Osteocyte (in vitro differentiated cells): ENCODE results near the gene TAGAP. TPM values are rescaled to one million over a fixed set of nuclear protein-coding genes. Genes with fewer than 3 reads are reported as not detected.
"Not testable (repeated sequence)": the region's sequence is repeated elsewhere in the genome, so short reads cannot be mapped to it uniquely, and the experiment has no call there.

Source experiments
- DNase-seq: peaks from one replicate; pipeline ENCODE4 v3.0.0; 2021; ENCODE audit warnings: mixed read lengths; ENCODE audit not compliant: unreplicated experiment; ENCODE audit errors: extremely low spot score
- H3K27ac Mint-ChIP-seq: one replicate; pipeline ENCODE4 v1.8.0; 2021; ENCODE audit warnings: mild to moderate bottlenecking, mixed read lengths; ENCODE audit not compliant: unreplicated experiment
- H3K27me3 Mint-ChIP-seq: one replicate; pipeline ENCODE4 v1.8.0; 2021; ENCODE audit warnings: mixed read lengths; ENCODE audit not compliant: unreplicated experiment
- H3K36me3 Mint-ChIP-seq: one replicate; pipeline ENCODE4 v1.8.0; 2021; ENCODE audit warnings: mixed read lengths; ENCODE audit not compliant: unreplicated experiment
- H3K4me1 Mint-ChIP-seq: one replicate; pipeline ENCODE4 v1.8.0; 2021; ENCODE audit warnings: mixed read lengths; ENCODE audit not compliant: unreplicated experiment
- H3K4me3 Mint-ChIP-seq: one replicate; pipeline ENCODE4 v1.8.0; 2021; ENCODE audit warnings: mild to moderate bottlenecking, moderate library complexity, mixed read lengths; ENCODE audit not compliant: unreplicated experiment
- H3K9me3 Mint-ChIP-seq: one replicate; pipeline ENCODE4 v1.8.0; 2021; ENCODE audit warnings: mixed read lengths; ENCODE audit not compliant: unreplicated experiment
- CTCF ChIP-seq: fragments of 200-600 bp; sonication (generic); IDR thresholded peaks from 2 replicates; pipeline ENCODE4 v1.5.0; 2021; ENCODE audit warnings: antibody characterized with exemption, mild to moderate bottlenecking, moderate library complexity
- total RNA-seq: library from RNA; stranded (reverse); gene quantifications from 2 replicates; pipeline ENCODE4 v1.2.1, GENCODE V29; 2021

Gene TAGAP
- total RNA-seq, 1 donor from 2014 or later: not detected

GRCh38 chr6:159035891-159036290 lies 8.9 kb downstream of the TAGAP start:
- no peak for TF ChIP-seq CTCF
- H3K9me3 Mint-ChIP-seq: no peaks in the 10 kb centered on the region
- no peaks in the 10 kb centered on the region for H3K36me3 Mint-ChIP-seq
- H3K27me3 Mint-ChIP-seq: peaks cover 3% of the 10 kb centered on the region
- DNase-seq: no peak
- H3K27ac Mint-ChIP-seq: no peak overlapping the region
- H3K4me1 Mint-ChIP-seq: no peaks in the 10 kb centered on the region
- H3K4me3 Mint-ChIP-seq: no peak overlapping the region

GRCh38 chr6:159033160-159034049 lies 11.4 kb downstream of the TAGAP start:
- H3K4me1 Mint-ChIP-seq: no peaks in the 10 kb centered on the region
- H3K27ac Mint-ChIP-seq: no peak overlapping the region
- no peak for TF ChIP-seq CTCF
- H3K27me3 Mint-ChIP-seq: peaks cover 3% of the 10 kb centered on the region
- H3K4me3 Mint-ChIP-seq: no peak overlapping the region
- no peaks in the 10 kb centered on the region for H3K9me3 Mint-ChIP-seq
- no peaks in the 10 kb centered on the region for H3K36me3 Mint-ChIP-seq
- DNase-seq: no peak

- H3K4me1 Mint-ChIP-seq: no peaks in the 10 kb centered on the region
- DNase-seq: no peak
- no peak overlapping the region for H3K27ac Mint-ChIP-seq
- H3K36me3 Mint-ChIP-seq: no peaks in the 10 kb centered on the region
- H3K4me3 Mint-ChIP-seq: no peak overlapping the region
- TF ChIP-seq CTCF: no peak
- no peaks in the 10 kb centered on the region for H3K27me3 Mint-ChIP-seq
- no peaks in the 10 kb centered on the region for H3K9me3 Mint-ChIP-seq
Observed at GRCh38 chr6:159031846-159032245, 12.9 kb downstream of the TAGAP start.

- Mint-ChIP-seq H3K27me3 (no peaks in the 10 kb centered on the region), H3K4me3 (no peak overlapping the region), H3K27ac (no peak overlapping the region), H3K9me3 (peaks cover 6% of the 10 kb centered on the region), H3K4me1 (no peaks in the 10 kb centered on the region), H3K36me3 (no peaks in the 10 kb centered on the region)
- TF ChIP-seq CTCF: no peak
- no peak for DNase-seq
Observed at GRCh38 chr6:159030168-159030567, 14.6 kb downstream of the TAGAP start.

- not testable (repeated sequence) for H3K4me3 Mint-ChIP-seq, H3K4me1 Mint-ChIP-seq, H3K36me3 Mint-ChIP-seq, H3K27ac Mint-ChIP-seq, H3K27me3 Mint-ChIP-seq, DNase-seq
- peaks cover 23% of the 10 kb centered on the region for H3K9me3 Mint-ChIP-seq
Observed at GRCh38 chr6:159025224-159025623, 19.6 kb downstream of the TAGAP start.
